GM19397 (cell line): Measurements from ENCODE around the gene CENPN.

ENCODE experiments used
- ATAC-seq: cut with Tn5 transposase; IDR thresholded peaks from one replicate; pipeline ENCODE4 v1.9.1; 2021; ENCODE audit warnings: mild to moderate bottlenecking, moderate library complexity; ENCODE audit not compliant: unreplicated experiment

The CENPN gene

DNA sequence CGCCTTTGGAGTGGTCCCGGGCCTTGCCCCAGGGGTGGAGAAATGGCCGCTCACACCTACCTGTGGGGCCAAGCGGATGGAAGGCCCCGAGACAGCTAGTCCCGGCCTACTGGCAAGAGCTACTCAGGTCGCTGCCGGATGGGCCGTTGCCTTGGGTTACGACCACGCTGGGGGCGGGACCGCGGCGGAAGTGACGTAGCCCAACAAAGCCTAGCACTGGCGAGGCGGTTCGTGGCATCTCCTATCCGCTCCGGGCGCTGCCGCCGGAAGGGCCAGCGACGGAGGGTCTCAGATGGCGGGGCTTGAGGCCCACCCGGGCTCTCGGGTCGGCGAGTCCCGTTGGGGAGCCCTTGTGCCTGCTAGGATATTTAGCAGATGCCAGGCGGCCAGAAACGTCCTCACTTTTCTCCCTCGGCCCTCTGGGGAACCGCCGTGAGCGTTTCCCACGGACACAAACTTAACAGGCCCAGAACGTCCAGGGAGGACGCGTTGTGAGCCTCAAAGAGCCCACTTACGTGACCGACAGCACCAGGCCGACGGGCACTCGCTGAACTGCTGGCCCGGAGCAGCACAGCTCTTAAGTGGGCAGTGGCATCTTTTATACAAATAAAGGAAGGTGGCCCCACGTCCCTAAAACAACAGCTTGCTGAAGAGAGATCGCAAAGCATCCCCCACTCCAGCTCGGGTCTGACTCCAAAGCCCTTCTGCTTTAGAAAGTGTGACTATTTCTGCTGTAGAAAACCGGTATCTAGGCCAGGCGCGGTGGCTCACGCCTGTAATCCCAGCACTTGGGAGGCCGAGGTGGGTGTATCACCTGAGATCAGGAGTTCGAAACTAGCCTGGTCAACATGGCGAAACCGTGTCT, 70.3 kb downstream of the CENPN start, which contains the start of gene C16orf46:
Gene C16orf46 (minus strand): TSS at position 163 of the 865 bp plus-strand sequence. CDS start 13,283 bp downstream, outside the sequence.
- peak; percentile 94 for ATAC-seq

DNA sequence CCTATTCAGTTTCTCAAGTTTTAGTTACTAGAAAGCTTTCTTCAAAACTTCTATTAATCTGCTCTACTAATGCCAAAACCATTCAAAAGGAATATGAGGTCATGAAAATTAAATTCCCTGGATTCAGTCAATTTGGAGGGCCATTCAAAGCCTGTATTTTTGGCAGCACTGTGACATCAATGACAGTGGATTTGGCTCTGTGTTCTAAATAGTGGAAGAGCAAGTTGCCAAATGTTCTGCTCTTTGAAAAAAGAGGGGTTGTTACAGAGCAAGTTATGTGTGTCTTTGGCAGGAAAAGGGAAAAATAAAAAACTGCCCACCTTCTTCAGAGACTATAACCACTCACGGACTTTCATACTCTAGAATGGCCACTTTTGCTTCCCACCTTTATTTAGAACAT, 73.2 kb downstream of the CENPN start:
- ATAC-seq, result no peak

DNA sequence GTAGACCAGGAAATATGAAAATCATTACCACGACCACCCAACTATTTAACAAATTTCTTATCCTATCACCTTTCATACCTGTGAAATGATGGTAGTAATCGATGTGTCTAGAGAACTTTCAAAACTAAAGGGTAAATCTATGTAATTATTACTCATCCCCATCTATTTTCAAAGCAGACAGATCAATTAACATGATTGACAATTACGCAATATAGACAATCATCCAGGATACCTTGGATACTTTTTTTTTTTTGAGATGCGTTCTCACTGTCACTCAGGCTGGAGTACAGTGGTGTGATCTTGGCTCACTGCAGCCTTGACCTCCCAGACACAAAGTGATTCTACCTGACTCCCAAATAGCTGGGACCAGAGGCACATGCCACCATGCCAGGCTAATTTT, 74.0 kb downstream of the CENPN start:
- no peak for ATAC-seq
